GM12874 (cell line): ENCODE measurements around the gene EN2.

ENCODE experiments used
- CTCF ChIP-seq: IDR thresholded peaks from 2 replicates; pipeline ENCODE4 v1.5.1; 2011; ENCODE audit warnings: low read depth, mild to moderate bottlenecking, control low read depth, low read length, moderate library complexity; ENCODE audit not compliant: insufficient read depth

The EN2 gene

GRCh38 chr7:155506854-155507337, 49.0 kb downstream of the EN2 start:
- TF ChIP-seq CTCF, result no peak

DNA sequence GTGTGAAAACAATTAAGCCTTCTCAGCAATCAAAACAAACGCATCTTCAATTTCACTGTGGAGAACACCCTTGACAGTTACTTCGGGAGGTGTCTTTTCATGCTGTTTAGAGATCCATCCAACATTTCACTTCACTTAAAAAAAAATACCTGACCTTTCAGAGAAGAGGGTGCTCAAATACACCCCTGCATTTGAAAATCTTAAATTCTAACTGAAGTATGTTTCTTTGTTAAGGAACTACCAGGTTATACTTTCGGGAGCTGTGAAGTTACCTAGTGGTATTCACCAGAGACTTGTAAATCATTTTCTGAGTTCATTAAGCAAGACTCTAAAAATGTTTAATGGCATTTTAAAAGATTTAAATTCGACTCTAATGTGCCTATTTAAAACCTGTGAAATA, 49.6 kb downstream of the EN2 start:
- no peak for TF ChIP-seq CTCF

GRCh38 chr7:155508376-155509358, 50.7 kb downstream of the EN2 start:
- TF ChIP-seq CTCF, result no peak

DNA sequence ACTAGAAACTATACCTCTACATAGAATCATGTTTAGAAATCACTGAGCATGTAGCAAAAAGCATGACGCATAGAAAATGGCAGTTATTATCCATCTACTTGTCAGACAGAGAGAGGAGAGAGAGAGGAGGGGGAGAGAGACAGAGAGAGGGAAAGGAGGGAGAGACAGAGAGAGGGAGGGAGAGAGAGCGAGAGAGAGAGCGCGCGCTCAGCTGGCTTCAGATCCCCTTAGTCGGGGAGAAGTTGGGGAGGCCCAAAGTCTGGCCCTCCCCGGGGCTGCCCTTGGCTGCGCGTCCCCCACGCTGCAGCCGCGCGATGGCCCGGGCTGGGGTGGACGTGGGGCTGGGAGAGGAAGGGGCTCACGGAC, 51.4 kb downstream of the EN2 start:
- no peak for TF ChIP-seq CTCF

- 0 out of 2 replicates have a peak, but pooled peaks have one; percentile 8 for TF ChIP-seq CTCF
These were observed 52.0 kb downstream of the EN2 start for GRCh38 chr7:155509725-155510551.

DNA sequence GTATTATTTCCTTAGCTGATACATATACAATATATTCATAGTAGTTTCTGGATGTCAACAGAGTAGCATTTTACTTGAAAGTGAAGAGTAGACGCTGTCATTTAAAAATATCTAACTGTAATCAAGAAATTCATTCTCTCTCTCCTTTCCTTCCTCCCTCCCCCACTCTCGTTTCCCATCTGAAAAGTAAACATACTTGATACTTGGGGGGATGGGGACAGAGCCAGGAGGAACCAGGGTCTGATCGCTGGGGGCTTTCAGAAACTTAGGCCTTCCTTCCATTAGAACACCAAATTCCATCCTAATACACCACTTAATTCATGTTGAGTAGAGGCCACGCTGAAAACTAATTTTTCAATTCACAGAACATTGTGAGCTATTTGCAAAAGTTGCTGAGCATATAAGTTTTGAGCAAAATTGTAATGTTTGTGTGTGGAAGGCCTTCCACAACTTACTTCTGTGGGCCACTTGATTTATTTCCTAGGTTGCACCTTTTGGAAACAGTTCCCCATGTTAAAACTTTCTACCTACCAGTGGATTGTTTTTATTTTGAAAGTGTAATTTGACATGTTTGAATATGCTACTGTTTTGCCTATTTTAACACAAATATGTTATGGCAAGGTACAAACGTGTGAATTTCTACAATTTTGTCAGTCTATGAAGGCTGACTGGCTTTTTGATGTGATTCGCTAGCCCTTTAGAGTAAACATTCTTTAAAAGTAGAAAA, 53.2 kb downstream of the EN2 start:
- no peak for TF ChIP-seq CTCF

GRCh38 chr7:155511702-155511996, 53.7 kb downstream of the EN2 start:
- no peak for TF ChIP-seq CTCF
